ENCODE measurements around the gene ZNF346.

- TF ChIP-seq CTCF (IDR thresholded peaks at IDR 0.05) (no peak), POLR2A (IDR thresholded peaks at IDR 0.05) (no peak)
Observed at GRCh38 chr5:176979669-176980068, 42.8 kb upstream of the ZNF346 start.

All from testis (tissue), 2 donors.